ENCODE data around the gene ECE2.

- no peak for TF ChIP-seq ZBTB33 (IDR thresholded peaks at IDR 0.05)
- TF ChIP-seq CTCF (IDR thresholded peaks at IDR 0.05; ENCODE audit: low read depth, low read length, missing input control) = no peak
- TF ChIP-seq HNF4G (IDR thresholded peaks at IDR 0.05) = no peak
- TF ChIP-seq EGR1 (IDR thresholded peaks at IDR 0.05; ENCODE audit: low read depth in 2 of 2) = no peak
- TF ChIP-seq TAF1 (conservative IDR thresholded peaks at IDR 0.05) = no peak
- no peak for TF ChIP-seq MAX (IDR thresholded peaks at IDR 0.05)
- TF ChIP-seq YY1 (IDR thresholded peaks at IDR 0.05) = no peak
- TF ChIP-seq FOXA1 (IDR thresholded peaks at IDR 0.05) = no peak
- no peak for TF ChIP-seq SP1 (IDR thresholded peaks at IDR 0.05)
- TF ChIP-seq JUND (IDR thresholded peaks at IDR 0.05) = no peak
These were observed 45.0 kb upstream of the ECE2 start for GRCh38 chr3:184230603-184231528.
